ENCODE results near the gene THBD.

GRCh38 chr20:23093613-23094012 lies 44.1 kb upstream of the THBD start:
- no peak for TF ChIP-seq POLR2A (IDR thresholded peaks at IDR 0.05)
- TF ChIP-seq, protein P1, sequence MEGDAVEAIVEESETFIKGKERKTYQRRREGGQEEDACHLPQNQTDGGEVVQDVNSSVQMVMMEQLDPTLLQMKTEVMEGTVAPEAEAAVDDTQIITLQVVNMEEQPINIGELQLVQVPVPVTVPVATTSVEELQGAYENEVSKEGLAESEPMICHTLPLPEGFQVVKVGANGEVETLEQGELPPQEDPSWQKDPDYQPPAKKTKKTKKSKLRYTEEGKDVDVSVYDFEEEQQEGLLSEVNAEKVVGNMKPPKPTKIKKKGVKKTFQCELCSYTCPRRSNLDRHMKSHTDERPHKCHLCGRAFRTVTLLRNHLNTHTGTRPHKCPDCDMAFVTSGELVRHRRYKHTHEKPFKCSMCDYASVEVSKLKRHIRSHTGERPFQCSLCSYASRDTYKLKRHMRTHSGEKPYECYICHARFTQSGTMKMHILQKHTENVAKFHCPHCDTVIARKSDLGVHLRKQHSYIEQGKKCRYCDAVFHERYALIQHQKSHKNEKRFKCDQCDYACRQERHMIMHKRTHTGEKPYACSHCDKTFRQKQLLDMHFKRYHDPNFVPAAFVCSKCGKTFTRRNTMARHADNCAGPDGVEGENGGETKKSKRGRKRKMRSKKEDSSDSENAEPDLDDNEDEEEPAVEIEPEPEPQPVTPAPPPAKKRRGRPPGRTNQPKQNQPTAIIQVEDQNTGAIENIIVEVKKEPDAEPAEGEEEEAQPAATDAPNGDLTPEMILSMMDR (IDR thresholded peaks at IDR 0.05) = no peak

All from right lobe of liver (tissue), 4 donors.